ENCODE results near the gene CCDC160. TPM values are rescaled to one million over a fixed set of nuclear protein-coding genes. Genes with fewer than 3 reads are reported as not detected.

CCDC160 gene
- polyA plus RNA-seq, 1 donor, result 0.10 TPM

GRCh38 chrX:134287346-134287745, 50.4 kb downstream of the CCDC160 start:
- Histone ChIP-seq H3K4me3 (ENCODE audit: low read length) (no peak overlapping the region), H3K4me1 (ENCODE audit: control insufficient read depth, insufficient read depth, low read length) (no peaks in the 10 kb centered on the region), H3K9me3 (ENCODE audit: control insufficient read depth, low read depth, low read length) (no peaks in the 10 kb centered on the region), H3K27ac (ENCODE audit: low read length) (no peak overlapping the region), H3K36me3 (ENCODE audit: control insufficient read depth, insufficient read depth, low read length) (no peaks in the 10 kb centered on the region), H3K27me3 (ENCODE audit: control insufficient read depth, insufficient read depth, low read length) (no peaks in the 10 kb centered on the region)
- WGBS (ENCODE audit: insufficient coverage, low lambda C conversion rate), result no CpG with 5 or more reads among the region's 4 CpGs
- no peak for DNase-seq

- DNase-seq, result no peak
- no peaks in the 10 kb centered on the region for H3K4me1 ChIP-seq (ENCODE audit: control insufficient read depth, insufficient read depth, low read length)
- H3K9me3 ChIP-seq (ENCODE audit: control insufficient read depth, low read depth, low read length), result no peaks in the 10 kb centered on the region
- no peak overlapping the region for H3K27ac ChIP-seq (ENCODE audit: low read length)
- H3K36me3 ChIP-seq (ENCODE audit: control insufficient read depth, insufficient read depth, low read length), result no peaks in the 10 kb centered on the region
- no peak overlapping the region for H3K4me3 ChIP-seq (ENCODE audit: low read length)
- no peaks in the 10 kb centered on the region for H3K27me3 ChIP-seq (ENCODE audit: control insufficient read depth, insufficient read depth, low read length)
Measured at GRCh38 chrX:134294548-134294947, 57.6 kb downstream of the CCDC160 start.

Other genes starting within 250 kb of the CCDC160 start
- gene PHF6, start 136.1 kb downstream of the CCDC160 start, polyA plus RNA-seq, result 20.8 TPM
- gene HPRT1, start 223.0 kb downstream of the CCDC160 start, polyA plus RNA-seq, result 25.1 TPM

Data from large intestine (tissue), 3 donors.